Retinal pigment epithelial cell (primary cell): ENCODE results near the gene GALK1.
A peak's percentile ranks its signal among the peaks of the same experiment; 100 is the strongest.

ENCODE experiments used
- DNase-seq: peaks from one replicate; pipeline ENCODE4 v3.0.0-alpha.2; 2010; ENCODE audit warnings: low read depth
- H3K4me3 ChIP-seq: 2 replicates; pipeline ENCODE4 v1.5.1; 2011; ENCODE audit warnings: mild to moderate bottlenecking, low read length, control low read depth, moderate library complexity
- CTCF ChIP-seq: conservative IDR thresholded peaks from 2 replicates; pipeline ENCODE4 v1.5.1; 2011; ENCODE audit warnings: low read depth, low read length, control low read depth, inconsistent platforms

The GALK1 gene

GRCh38 chr17:75776386-75777295, 11.6 kb upstream of the GALK1 start:
- no peak for DNase-seq
- peak overlapping the region; percentile 75 for H3K4me3 ChIP-seq
- no peak for TF ChIP-seq CTCF

GRCh38 chr17:75774991-75775668, 10.1 kb upstream of the GALK1 start:
- TF ChIP-seq CTCF, result no peak
- H3K4me3 ChIP-seq, result no peak overlapping the region
- no peak for DNase-seq

GRCh38 chr17:75774471-75774990, 9.5 kb upstream of the GALK1 start:
- DNase-seq, result no peak
- TF ChIP-seq CTCF, result no peak
- no peak overlapping the region for H3K4me3 ChIP-seq

- H3K4me3 ChIP-seq, result no peak overlapping the region
These were observed 8.9 kb upstream of the GALK1 start for GRCh38 chr17:75773808-75774470.

GRCh38 chr17:75773121-75773807, 8.3 kb upstream of the GALK1 start:
- H3K4me3 ChIP-seq, result no peak overlapping the region
- TF ChIP-seq CTCF, result no peak
- DNase-seq, result no peak

More at GRCh38 chr17:75773808-75774470, 8.9 kb upstream of the GALK1 start:
- DNase-seq, result no peak
- TF ChIP-seq CTCF, result peak; percentile 12

- peak; percentile 26 for TF ChIP-seq CTCF
- no peak for DNase-seq
- H3K4me3 ChIP-seq, result no peak overlapping the region
These were observed 6.6 kb upstream of the GALK1 start for GRCh38 chr17:75771334-75772281.
